Pancreas (tissue), 10 donors: ENCODE measurements around the gene SLC40A1. TPM values are rescaled to one million over a fixed set of nuclear protein-coding genes. Genes with fewer than 3 reads are reported as not detected.

Source experiments
- ATAC-seq, 4 donors: fragments of 200-7000 bp; cut with Tn5 transposase; one replicate each; pipeline versions ENCODE4 v1.8.0 to v1.9.1; 2020; ENCODE audit warnings: mild to moderate bottlenecking in 4 of 4, moderate library complexity in 4 of 4
- DNase-seq, 6 donors: peaks; one replicate each; pipeline ENCODE4 v3.0.0-alpha.2; 2020
- FAIRE-seq: peaks from 2 replicates; lab custom pipeline; 2012; peaks lifted over from hg19 to GRCh38; lab: Jason Lieb, UNC
- H3K27ac ChIP-seq, 4 donors: fragments of 200-600 bp; sonication (generic); 1 replicate in 3 of 4; 2 replicates in 1 of 4; pipeline versions ENCODE4 v1.5.0 to v1.8.0; 2020
- H3K27me3 ChIP-seq, 4 donors: fragments of 200-600 bp; one replicate each; pipeline ENCODE4 v1.8.0; 2021
- H3K36me3 ChIP-seq, 3 donors: fragments of 200-600 bp; sonication (generic) in 1 of 3; one replicate each; pipeline versions ENCODE4 v1.5.0 to v1.8.0; 2020 to 2021
- H3K4me1 ChIP-seq, 3 donors: fragments of 200-600 bp; one replicate each; pipeline ENCODE4 v1.8.0; 2021
- H3K4me3 ChIP-seq, 4 donors: fragments of 200-600 bp; sonication (generic) in 2 of 4; one replicate each; pipeline versions ENCODE4 v1.5.0 to v1.8.0; 2020 to 2021
- H3K9me3 ChIP-seq, 4 donors: fragments of 200-600 bp; one replicate each; pipeline ENCODE4 v1.8.0; 2021
- CTCF ChIP-seq, 4 donors: fragments of 200-600 bp; sonication (generic) in 3 of 4; IDR thresholded peaks; one replicate each; pipeline versions ENCODE4 v1.5.0 to v1.8.0; 2021; ENCODE audit warnings: antibody characterized with exemption in 4 of 4
- WGBS, 2 donors: extraction: QIAGEN DNeasy Blood & Tissue Kit; methylation state at CpG; one replicate each; pipeline ENCODE4 v1.1.7; 2013; 5-methylcytosine and 5-hydroxymethylcytosine counted together
- intact Hi-C, 3 donors: fragments of 100-400 bp; cut with DNase I; formaldehyde crosslinking; loops; one replicate each; pipeline versions ENCODE4 v1.11.1 to v1.14.2; 2022
- polyA plus RNA-seq, 2 donors: library from polyadenylated mRNA; stranded (reverse); fragments of 200-250 nt; gene quantifications; one replicate each; pipeline ENCODE4 v1.2.3, GENCODE V29; 2013
- total RNA-seq, 6 donors: library from RNA; stranded (reverse); fragmentation: NEBNext Ultra II Directional in 4 of 6; extraction: Animal tissue kit (Norgen Biotek cat#: 25700) in 4 of 6; gene quantifications; one replicate each; pipeline versions ENCODE4 v1.2.1 to v1.2.4, GENCODE V29; 2021 to 2023
- donor health status: healthy with polysubstance abuse.
- donor health status: DM: no; HTN: no; CAD: no; lungs with moderate emphysema.
- donor health status: DM: no; HTN: no; CAD: no.
- donor health status: control.
- donor health status: control.
- donor health status: Bipolar disorder and iron deficiency.
- donor health status: DM: yes; HTN: yes; CAD: no.
- donor health status: DM: no; HTN: no; CAD: no.
- donor health status: DM: no; HTN: no; CAD: no.
- donor health status: DM: yes; HTN: yes; CAD: no.

Gene SLC40A1
- total and polyA plus RNA-seq, 8 donors, result 14.0 to 65.8 (median 40.4) TPM

GRCh38 chr2:189542145-189542882 lies 38.3 kb downstream of the SLC40A1 start:
- 56 to 60% methylated on average over 6 of the region's 6 CpGs for WGBS, 2 donors
- no peaks in the 10 kb centered on the region for H3K9me3 ChIP-seq
- ATAC-seq (peak; percentile 53 to 84 (median 80)), FAIRE-seq (peak; percentile 64), DNase-seq (peak in 1 of 6 donors; percentile 27)
- peak overlapping the region in 3 of 4 donors; percentile 13 to 71 (median 38) for H3K27ac ChIP-seq
- H3K4me3 ChIP-seq, result no peak overlapping the region
- H3K36me3 ChIP-seq, result no peaks in the 10 kb centered on the region
- no peak for TF ChIP-seq CTCF (IDR thresholded peaks at IDR 0.05)
- H3K27me3 ChIP-seq, result no peaks in the 10 kb centered on the region
- intact Hi-C loops, result no loop called here
- no peaks in the 10 kb centered on the region for H3K4me1 ChIP-seq

GRCh38 chr2:189541591-189541990 lies 39.0 kb downstream of the SLC40A1 start:
- peak; percentile 35 to 74 (median 54) for ATAC-seq
- no peaks in the 10 kb centered on the region for H3K27me3 ChIP-seq
- no peak for FAIRE-seq
- H3K4me1 ChIP-seq, result no peaks in the 10 kb centered on the region
- H3K27ac ChIP-seq, result peak overlapping the region in 3 of 4 donors; percentile 13 to 71 (median 38)
- no peak for DNase-seq
- intact Hi-C loops, result no loop called here
- no peak overlapping the region for H3K4me3 ChIP-seq
- TF ChIP-seq CTCF (IDR thresholded peaks at IDR 0.05), result no peak
- no peaks in the 10 kb centered on the region for H3K36me3 ChIP-seq
- WGBS, 2 donors, result 47 to 56% methylated on average over 5 of the region's 5 CpGs
- no peaks in the 10 kb centered on the region for H3K9me3 ChIP-seq

GRCh38 chr2:189540551-189540950 lies 40.0 kb downstream of the SLC40A1 start:
- no peak for DNase-seq
- no peak overlapping the region for H3K4me3 ChIP-seq
- H3K27me3 ChIP-seq, result no peaks in the 10 kb centered on the region
- intact Hi-C loops, result no loop called here
- no peak for ATAC-seq
- H3K36me3 ChIP-seq, result no peaks in the 10 kb centered on the region
- 91 to 92% methylated on average over 1 of the region's 1 CpG for WGBS, 2 donors
- TF ChIP-seq CTCF (IDR thresholded peaks at IDR 0.05), result no peak
- no peak for FAIRE-seq
- H3K4me1 ChIP-seq, result no peaks in the 10 kb centered on the region
- no peak overlapping the region for H3K27ac ChIP-seq
- H3K9me3 ChIP-seq, result no peaks in the 10 kb centered on the region

- no peak for TF ChIP-seq CTCF (IDR thresholded peaks at IDR 0.05)
- no peak overlapping the region for H3K4me3 ChIP-seq
- no peak for ATAC-seq
- no peak overlapping the region for H3K27ac ChIP-seq
- no peaks in the 10 kb centered on the region for H3K36me3 ChIP-seq
- no peaks in the 10 kb centered on the region for H3K4me1 ChIP-seq
- DNase-seq, result no peak
- 87 to 88% methylated on average over 1 of the region's 1 CpG for WGBS, 2 donors
- no peaks in the 10 kb centered on the region for H3K27me3 ChIP-seq
- intact Hi-C loops, result no loop called here
- no peak for FAIRE-seq
- no peaks in the 10 kb centered on the region for H3K9me3 ChIP-seq
These were observed 42.2 kb downstream of the SLC40A1 start for GRCh38 chr2:189538402-189538801.

GRCh38 chr2:189536830-189537229 lies 43.8 kb downstream of the SLC40A1 start:
- H3K9me3 ChIP-seq, result no peaks in the 10 kb centered on the region
- intact Hi-C loops, result no loop called here
- WGBS, 2 donors, result 40 to 43% methylated on average over 3 of the region's 3 CpGs
- no peak overlapping the region for H3K27ac ChIP-seq
- H3K27me3 ChIP-seq, result no peaks in the 10 kb centered on the region
- no peak for DNase-seq
- ATAC-seq, result no peak
- H3K4me1 ChIP-seq, result no peaks in the 10 kb centered on the region
- no peak for TF ChIP-seq CTCF (IDR thresholded peaks at IDR 0.05)
- H3K36me3 ChIP-seq, result no peaks in the 10 kb centered on the region
- FAIRE-seq, result no peak
- H3K4me3 ChIP-seq, result no peak overlapping the region
